ENCODE results near the gene RNU2-1.
"Not testable (repeated sequence)": the region's sequence is repeated elsewhere in the genome, so short reads cannot be mapped to it uniquely, and the experiment has no call there.

DNA sequence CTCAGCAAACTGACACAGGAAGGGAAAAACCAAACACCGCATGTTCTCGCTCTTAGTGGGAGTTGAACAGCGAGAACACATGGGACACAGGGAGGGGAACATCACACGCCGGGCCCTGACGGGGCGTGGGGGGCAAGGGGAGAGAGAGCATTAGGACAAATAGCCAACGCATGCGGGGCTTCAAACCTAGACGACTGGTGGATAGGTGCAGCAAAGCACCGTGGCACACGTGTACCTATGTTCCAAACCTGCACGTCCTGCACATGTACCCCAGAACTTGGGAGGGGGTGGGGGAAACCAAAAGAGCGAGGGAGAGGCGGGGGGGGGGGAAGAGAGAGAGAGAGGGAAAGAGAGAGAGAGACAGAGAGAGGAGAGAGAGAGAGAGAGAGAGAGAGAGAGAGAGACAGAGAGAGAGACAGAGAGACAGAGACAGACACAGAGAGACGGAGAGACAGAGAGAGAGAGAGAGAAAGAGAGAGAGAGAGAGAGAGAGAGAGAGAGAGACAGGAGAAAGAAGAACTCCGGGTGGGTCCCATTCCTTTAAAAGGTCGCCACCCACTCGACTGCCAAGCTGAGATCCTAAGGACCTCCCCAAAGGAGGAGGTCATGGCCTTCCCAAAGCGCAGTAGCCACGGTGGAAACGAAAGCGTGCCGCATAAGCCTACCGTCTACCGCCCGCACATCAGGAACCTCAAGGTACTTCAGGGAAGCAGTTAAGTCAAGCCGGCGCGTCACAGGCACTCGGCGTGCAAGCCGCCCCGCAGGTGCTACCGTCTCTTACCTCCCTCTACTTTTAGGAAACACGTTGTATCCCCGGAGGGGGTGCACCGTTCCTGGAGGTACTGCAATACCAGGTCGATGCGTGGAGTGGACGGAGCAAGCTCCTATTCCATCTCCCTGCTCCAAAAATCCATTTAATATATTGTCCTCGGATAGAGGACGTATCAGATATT lies 37.1 kb upstream of the RNU2-1 start:
- TF ChIP-seq CTCF (IDR thresholded peaks at IDR 0.05); SIN3A (IDR thresholded peaks at IDR 0.05; ENCODE audit: borderline replicate concordance, insufficient read depth, low read depth, low read length): not testable (repeated sequence)
